HG03159 (cell line): ENCODE data around the gene PDZD2.
"Not testable (repeated sequence)": the region's sequence is repeated elsewhere in the genome, so short reads cannot be mapped to it uniquely, and the experiment has no call there.

Source experiments
- ATAC-seq: cut with Tn5 transposase; IDR thresholded peaks from one replicate; pipeline ENCODE4 v1.9.1; 2021; ENCODE audit warnings: mild to moderate bottlenecking, moderate library complexity; ENCODE audit not compliant: unreplicated experiment

PDZD2 gene

DNA sequence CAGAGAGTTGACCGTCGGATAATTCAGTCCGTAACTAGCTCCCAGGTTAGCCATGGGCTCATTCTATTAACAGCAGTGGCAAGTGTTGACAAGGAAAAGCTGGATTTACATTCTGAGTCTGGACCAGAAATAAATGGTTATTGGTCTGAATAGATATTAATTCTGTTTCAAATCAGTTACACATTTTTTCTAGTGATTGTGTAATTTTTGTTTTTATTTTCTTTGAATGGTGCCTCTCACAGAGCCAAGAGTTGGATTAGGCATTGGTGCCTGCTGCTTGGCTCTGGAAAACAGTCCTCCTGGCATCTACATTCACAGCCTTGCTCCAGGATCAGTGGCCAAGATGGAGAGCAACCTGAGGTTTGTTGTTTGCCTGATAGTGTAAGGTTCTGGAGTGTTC lies 420.1 kb downstream of the PDZD2 start:
- ATAC-seq = no peak

DNA sequence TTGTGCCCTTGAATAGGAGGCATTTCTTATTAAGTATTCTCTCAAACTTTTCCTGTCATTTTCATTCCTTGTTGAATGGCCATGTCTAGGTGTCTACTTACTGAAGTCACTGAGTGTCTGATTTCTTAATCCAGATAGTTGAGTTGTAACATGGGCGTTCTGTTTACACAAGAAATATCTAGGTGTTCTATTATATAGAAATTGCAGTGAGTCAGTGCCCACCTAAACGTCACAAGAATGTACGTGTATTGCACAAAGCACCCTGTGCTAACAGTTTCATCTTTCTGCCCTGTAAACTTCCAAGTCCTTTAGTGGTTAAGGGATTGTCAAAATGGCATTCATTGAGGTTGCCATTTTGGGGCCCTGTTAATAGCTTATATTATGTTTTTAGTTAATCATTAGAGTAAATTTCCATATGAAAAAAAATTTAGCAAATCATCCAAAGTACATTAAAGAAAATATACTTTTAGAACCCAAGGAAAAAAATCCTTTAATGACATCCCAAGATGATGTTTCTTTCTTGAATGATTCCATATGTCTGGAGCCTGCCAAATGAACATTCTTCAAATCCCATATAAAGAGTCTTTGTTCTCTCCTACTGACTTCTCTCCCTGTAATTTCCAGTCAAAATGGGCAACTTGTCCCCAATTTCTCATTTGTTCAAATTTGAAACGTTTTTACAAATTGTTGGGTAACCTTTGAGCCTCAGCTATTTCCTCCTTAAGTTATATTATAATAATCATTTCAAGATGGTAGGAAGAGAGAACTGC lies 421.0 kb downstream of the PDZD2 start:
- no peak for ATAC-seq

- ATAC-seq = no peak
Measured at GRCh38 chr5:32061236-32061635, 422.3 kb downstream of the PDZD2 start.

- no peak for ATAC-seq
Measured at GRCh38 chr5:32066448-32066847, 427.5 kb downstream of the PDZD2 start.

DNA sequence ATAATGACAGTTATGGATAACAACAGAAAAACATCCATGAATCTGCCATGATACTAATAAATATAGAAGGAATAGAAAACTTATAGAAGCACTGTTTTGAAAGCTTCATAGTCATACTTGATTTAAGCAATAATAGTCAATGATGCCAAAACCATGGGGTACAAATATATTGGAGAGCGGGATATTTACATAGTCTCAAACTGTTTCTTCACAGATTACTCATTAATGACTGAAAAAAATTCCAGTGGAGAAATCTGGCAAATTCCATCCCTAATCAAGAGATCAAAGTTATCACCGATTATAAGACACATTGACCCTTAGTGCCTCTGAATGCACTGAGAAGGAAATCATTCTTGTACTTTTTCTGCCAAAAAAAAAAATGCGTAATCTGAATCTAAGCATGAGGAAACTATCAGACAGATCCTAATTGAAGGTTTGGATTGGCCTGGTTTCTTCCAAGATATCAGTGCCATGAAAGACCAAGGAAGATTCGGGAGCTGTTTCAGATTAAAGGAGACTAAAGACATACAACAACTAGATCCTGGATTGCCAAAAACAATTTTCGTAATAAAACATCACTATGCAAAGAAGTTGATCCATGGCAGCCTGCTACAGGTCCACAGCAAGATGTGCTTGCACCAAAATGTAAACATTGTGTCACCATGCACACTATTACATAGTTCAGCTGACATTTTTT lies 429.0 kb downstream of the PDZD2 start:
- ATAC-seq = no peak

DNA sequence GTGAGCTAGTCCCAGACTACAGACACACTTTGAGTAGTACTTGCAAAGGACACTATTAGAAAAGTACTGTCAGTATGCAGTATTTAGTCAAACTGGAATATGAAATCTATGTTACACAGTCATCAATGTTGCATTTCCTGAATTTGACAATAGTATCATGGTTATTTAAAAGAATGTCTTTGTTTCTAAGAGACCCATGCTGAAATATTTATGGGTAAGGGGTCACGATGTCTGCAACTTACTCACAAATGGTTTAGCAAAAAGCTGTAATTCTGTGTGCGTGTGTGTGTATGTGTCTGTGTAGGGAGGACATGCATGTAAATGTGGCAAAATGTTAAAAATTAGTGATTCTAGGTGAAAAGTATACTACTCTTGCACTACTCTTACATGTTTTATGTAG lies 429.6 kb downstream of the PDZD2 start:
- no peak for ATAC-seq

- ATAC-seq = no peak
Measured at GRCh38 chr5:32069396-32069795, 430.5 kb downstream of the PDZD2 start.

DNA sequence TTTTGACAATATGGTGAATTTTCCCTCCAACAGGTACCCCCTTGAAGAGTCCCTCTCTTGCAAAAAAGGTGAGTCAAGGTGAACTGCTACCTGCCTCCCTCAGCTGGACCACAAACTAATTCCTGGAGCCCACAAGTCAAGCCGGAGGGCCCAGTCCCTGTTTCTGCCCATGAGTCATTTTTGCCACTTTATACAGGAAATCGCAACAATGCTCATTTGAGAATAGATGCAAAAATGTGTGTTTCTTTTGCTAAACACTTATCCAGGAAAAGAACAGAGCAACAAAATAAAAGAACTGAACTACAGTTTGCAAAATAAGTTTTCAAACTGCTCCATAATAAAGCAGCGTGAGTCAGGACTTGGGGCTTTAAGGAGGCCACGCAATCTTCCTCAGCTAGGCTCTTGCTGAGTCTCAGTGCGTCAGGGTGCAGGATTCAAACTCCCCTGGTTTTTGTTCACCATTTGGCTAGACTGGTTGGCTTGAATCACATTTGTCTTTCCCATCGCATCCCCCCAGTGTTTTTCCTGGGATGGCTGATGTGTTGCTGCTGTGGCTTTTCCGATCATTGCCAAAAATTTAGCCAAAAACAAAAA lies 432.5 kb downstream of the PDZD2 start:
- no peak for ATAC-seq

GRCh38 chr5:32072054-32072453 lies 433.1 kb downstream of the PDZD2 start:
- no peak for ATAC-seq

DNA sequence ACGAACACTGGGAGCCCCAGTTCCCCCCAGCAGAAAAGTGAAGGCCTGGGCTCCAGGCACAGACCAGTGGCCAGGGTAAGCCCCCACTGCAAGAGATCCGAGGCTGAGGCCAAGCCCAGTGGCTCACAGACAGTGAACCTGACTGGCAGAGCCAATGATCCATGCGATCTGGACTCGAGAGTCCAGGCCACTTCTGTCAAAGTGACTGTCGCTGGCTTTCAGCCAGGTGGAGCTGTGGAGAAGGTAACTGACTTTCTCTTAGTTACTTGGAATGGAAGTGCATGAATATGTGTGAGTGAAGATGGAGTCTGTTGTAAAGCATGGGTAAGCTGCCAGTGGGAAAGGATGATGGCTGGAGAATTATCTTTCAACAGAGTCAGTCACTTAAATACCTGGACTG lies 435.5 kb downstream of the PDZD2 start:
- ATAC-seq = no peak

- no peak for ATAC-seq
Measured at GRCh38 chr5:32076699-32077695, 438.1 kb downstream of the PDZD2 start.

GRCh38 chr5:32078855-32079254 lies 439.9 kb downstream of the PDZD2 start:
- not testable (repeated sequence) for ATAC-seq

DNA sequence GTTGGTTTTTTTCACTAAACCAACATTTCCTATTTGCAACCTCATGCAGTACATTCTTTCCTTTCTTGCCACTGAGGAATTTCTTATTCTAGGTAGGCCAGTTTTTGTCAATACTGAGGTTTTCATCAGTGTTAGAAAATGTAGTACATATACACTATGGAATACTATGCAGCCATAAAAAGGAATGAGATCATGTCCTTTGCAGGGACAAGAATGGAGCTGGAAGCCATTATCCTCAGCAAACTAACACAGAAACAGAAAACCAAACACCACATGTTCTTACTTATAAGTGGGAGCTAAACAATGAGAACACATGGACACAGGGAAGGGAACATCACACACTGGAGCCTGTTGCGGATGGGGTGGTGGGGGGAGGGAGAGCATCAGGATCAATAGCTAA lies 441.6 kb downstream of the PDZD2 start:
- not testable (repeated sequence) for ATAC-seq

- no peak for ATAC-seq
Measured at GRCh38 chr5:32082701-32083100, 443.8 kb downstream of the PDZD2 start.

GRCh38 chr5:32083981-32084430 lies 445.1 kb downstream of the PDZD2 start:
- ATAC-seq = no peak

DNA sequence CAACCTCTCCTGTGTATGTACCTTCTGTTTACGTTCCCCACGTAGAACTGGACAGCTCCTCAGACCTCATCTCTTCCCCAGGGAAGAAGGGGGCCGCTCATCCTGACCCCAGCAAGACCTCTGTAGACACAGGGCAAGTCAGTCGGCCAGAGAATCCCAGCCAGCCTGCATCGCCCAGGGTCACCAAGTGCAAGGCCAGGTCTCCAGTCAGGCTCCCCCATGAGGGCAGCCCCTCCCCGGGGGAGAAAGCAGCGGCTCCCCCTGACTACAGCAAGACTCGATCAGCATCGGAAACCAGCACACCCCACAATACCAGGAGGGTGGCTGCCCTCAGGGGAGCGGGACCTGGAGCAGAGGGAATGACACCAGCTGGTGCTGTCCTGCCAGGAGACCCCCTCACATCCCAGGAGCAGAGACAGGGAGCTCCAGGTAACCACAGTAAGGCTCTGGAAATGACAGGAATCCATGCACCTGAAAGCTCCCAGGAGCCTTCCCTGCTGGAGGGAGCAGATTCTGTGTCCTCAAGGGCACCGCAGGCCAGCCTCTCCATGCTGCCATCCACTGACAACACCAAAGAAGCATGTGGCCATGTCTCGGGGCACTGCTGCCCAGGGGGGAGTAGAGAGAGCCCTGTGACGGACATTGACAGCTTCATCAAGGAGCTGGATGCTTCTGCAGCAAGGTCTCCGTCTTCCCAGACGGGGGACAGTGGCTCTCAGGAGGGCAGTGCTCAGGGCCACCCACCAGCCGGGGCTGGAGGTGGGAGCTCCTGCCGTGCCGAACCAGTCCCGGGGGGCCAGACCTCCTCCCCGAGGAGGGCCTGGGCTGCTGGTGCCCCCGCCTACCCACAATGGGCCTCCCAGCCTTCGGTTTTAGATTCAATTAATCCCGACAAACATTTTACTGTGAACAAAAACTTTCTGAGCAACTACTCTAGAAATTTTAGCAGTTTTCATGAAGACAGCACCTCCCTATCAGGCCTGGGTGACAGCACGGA lies 448.5 kb downstream of the PDZD2 start:
- no peak for ATAC-seq

GRCh38 chr5:32088214-32088613 lies 449.3 kb downstream of the PDZD2 start:
- ATAC-seq = no peak

GRCh38 chr5:32089146-32090000 lies 450.4 kb downstream of the PDZD2 start:
- no peak for ATAC-seq
